Glomerular visceral epithelial cell (primary cell): ENCODE measurements around the gene ZC3H18.

Source experiments
- DNase-seq: peaks from one replicate; pipeline ENCODE4 v3.0.0-alpha.2; 2016; ENCODE audit errors: extremely low spot score

Gene ZC3H18

DNA sequence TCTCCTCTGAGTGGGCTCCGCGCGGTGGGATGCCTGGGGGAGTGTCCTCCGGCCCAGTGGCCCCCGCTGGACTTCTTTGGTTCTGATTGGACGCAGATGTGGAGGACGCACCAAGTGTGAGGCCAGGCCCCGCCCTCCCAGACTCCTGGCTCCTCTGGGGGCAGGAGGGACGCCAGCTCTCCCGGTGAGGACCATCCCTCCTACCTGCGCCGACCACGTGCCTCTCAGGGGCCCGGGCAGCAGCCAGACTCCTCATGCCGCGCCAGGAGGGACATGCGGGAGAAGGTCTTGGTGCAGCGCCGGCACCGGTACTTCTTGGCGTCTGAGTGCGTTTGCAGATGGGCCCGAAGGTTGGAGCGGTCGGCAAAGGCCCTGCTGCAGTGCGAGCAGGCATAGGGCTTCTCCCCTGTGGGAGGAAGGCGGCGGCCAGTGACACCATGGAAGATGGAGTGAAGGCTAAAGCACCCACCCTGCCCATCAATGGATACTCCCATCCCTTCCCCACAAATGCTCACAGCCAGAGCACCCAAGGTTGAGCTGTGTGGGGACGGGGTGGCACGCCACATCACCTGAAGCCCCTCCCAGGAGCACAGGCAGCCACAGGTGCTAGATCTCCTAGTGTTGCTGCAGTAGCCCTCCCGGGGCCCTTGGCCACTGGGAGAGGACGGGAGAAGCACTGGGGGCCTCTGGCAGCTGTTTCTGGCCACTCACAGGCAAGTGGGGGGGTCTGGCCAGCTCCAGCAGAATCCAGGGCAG, 108.2 kb downstream of the ZC3H18 start:
- no peak for DNase-seq

DNA sequence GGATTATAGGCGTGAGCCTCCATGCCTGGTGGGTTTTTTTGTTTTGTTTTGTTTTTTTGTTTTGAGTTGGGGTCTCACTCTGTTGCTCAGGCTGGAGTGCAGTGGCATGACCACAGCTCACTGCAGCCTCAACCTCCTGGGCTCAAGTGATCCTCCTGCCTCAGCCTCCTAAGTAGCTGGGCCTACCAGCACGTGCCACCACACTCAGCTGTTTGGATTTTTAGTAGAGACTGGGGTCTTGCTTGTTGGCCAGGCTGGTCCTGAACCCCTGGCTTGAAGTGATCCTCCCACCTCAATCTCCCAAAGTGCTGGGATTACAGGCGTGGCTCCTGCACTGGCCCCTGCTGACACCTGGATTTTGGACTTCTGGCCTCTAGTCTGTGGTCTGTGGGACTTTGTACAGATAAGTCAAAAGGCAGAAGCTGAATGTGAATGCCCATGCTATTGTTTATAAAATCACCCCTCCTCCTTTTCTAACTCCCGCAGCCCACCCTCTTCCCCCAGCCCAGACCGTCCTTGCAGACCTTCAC, 110.4 kb downstream of the ZC3H18 start:
- no peak for DNase-seq

DNA sequence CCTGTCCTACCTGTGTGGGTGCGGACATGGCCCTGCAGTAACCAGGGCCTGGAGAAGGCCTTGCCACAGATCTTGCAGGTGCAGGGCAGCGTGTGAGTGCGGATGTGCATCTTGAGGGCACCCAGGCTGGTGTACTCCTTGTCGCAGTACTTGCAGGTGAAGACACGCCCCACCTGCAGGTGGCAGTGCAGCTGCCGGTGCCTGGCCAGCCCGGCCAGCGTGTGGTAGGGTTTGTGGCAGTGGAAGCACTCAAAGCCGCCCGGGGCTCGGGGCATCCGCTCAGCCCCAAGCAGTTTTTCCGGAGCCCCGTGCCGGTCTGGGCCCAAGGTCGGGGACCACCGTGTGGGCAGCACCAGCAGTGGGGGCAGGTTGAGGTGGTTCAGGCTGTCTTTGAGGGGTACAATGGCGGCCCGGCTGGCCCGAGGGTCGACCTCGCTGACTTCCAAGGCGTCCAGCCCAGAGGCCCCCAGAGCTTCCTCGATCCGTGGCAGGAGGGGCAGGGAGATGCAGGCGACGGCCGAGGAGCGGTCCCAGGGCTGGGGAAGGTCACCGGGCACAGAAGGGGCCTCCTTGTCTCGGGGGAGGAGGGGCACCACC, 111.0 kb downstream of the ZC3H18 start:
- DNase-seq = no peak
